GM19023 (cell line): ENCODE measurements around the gene ALCAM.
"Not testable (repeated sequence)": the region's sequence is repeated elsewhere in the genome, so short reads cannot be mapped to it uniquely, and the experiment has no call there.

Source experiments
- ATAC-seq: cut with Tn5 transposase; IDR thresholded peaks from one replicate; pipeline ENCODE4 v1.9.1; 2021; ENCODE audit warnings: mild to moderate bottlenecking, moderate library complexity; ENCODE audit not compliant: unreplicated experiment

Gene ALCAM

DNA sequence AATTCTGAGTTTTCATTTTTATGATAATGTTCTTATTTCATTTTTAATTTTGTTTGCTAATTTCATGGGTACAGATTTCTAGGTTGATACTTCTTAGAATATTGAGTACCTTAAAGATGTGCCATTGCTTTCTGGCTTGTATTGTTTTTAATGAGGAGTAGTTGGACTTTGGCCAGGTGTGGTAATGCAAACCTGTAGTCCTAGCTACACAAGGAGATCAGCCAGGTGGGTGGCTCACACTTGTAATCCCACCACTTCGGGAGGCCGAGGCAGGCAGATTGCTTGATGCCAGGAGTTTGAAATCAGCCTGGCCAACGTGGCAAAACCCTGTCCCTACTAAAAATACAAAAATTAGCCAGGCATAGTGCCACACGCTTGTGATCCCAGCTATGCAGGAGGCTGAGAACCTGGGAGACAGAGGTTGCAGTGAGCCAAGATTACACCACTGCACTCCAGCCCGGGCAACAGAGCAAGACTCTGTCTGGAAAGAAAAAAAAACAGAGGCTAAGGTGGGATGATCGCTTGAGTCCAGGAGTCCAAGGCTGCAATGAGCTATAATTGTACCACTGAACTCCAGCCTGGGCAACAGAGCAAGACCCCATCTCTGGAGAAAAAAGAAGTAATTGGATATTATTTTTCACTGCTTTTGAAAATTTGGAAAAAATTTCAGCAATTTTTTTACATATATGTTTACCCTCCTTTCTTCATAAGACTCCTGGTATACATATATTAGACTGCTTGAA is 198.0 kb downstream of the ALCAM start:
- no peak for ATAC-seq

DNA sequence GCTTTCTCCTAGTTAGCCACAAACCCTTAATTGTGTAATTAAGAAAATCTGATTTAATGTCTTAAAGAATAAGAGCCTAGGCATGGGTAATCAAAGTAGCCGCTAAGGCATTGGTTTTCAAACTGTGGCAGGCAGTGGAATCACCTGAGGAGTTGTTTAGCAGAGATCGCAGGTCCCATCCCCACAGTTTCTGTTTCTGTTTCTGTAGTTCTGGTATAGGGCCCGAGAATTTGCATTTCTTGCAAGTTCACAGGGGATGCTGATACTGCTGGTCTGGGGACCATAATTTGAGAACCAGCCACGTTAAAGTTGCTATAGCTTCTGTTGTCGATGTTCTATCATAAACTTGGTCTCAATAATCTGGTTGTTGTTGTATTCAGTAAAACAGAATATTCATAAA is 204.3 kb downstream of the ALCAM start:
- no peak for ATAC-seq

DNA sequence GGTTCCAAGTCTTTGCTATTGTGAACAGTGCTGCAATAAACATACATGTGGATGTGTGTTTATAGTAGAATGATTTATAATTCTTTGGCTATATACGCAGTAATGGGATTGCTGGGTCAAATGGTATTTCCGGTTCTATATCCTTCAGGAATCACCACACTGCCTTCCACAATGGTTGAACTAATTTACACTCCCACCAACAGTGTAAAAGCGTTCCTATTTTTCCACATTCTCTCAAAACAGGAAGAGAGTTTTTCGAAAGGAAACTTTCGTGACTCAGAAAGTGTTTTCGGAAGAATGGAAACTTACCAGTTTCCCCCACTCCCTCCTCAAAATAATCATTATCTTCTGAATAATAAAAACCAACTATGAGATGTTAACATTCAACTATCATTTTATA is 205.8 kb downstream of the ALCAM start:
- no peak for ATAC-seq

DNA sequence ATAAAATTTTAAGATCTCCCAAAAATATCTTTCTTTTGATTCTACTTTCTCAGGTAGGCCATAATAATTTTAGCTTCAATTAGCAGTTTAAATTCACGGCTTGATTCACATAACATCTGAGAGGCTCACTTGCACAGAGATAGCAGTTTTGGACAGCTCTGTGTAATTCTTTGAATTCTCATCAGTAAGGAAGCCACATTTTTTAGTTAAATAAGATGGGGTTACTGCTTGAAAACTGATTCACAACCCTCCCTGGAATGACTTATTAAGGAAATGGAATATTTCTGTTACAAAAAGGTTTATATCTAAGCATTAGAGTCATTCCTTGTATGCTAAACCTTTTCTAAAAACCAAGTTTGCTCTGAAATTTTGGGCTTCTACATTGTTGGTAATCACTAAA is 212.7 kb downstream of the ALCAM start:
- ATAC-seq, result no peak

DNA sequence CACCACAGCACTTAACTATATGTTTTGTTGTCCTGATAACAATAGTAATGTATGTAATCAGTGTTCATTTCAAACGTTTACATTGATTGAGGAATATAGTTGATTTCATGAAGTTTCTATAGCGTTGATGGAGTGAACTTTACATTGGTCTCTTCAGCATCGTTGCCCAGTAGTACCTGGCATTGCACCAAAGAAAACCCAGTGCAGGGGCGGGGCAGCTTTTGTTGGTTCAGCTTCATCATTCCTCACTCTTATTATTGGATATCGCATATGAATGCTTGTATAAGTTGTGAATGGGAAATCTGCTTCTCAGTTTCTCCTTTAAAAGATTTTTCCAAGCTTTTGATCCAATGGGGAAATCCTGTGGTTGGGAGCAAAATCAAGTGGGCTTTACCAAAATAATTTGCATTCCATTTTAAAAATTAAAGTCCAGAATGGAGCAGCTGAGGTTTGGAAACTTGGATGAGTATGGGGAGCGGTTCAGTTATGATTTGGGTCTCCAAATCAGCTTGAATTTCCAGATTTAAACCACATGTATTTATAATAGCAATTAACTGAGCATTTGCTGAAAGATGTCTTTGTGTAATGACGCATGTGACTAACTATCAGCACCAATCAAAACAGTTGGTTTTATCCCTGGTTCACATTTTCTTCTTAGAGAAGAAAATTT is 213.7 kb downstream of the ALCAM start:
- no peak for ATAC-seq

DNA sequence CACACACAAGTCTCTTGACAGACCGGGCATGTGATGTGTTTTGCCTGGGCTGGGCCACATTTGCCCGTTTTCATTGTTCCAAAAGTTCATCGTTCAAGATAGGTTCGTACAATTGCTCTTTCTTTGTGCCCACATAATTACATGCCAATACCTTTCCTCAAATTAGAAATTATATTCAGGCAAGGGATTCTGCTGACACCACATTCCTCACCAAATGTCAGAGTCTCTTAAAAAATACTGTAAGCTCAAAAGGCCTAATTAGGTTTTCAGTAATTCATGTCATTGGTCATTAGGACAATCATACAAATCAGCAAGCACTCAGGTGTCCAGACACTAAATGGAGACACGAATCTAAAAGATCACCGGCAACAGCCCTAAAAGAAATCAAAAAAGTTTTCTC is 215.3 kb downstream of the ALCAM start:
- ATAC-seq, result no peak

DNA sequence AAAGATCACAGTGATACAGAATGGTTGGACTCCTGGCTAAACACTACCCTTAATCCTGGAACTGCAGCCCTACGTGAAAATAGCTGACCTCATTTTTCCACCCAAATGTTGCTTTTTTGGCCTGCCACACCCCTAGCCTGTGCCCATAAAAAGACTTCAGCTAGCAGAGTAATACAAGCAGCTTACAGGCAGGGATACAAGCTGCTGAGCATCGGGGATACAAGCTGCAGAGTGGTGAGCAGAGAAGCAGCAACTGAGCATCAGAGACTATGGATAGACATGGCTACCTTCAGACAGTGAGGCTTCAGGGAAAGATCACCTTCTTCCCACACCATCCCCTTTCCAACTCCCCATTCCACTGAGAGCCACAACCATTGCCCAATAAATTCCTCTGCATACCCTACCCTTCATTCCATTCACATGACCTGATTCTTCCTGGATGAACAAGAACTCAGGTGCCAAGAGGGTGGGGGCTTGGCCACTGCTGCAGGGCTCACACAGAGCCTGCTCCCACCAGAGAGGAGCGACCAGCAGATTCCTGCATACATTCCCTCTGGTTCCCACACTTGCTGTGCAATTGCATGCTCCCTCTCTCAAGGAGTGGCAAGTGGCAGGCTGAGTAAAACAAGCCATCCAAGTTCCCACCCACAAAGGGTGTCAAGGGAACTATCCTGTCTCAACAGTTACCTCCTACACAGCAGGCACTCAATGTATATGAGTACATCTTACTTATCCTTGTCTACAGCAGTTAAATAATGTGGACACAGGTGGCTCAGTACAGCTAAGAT is 217.5 kb downstream of the ALCAM start:
- ATAC-seq, result no peak

DNA sequence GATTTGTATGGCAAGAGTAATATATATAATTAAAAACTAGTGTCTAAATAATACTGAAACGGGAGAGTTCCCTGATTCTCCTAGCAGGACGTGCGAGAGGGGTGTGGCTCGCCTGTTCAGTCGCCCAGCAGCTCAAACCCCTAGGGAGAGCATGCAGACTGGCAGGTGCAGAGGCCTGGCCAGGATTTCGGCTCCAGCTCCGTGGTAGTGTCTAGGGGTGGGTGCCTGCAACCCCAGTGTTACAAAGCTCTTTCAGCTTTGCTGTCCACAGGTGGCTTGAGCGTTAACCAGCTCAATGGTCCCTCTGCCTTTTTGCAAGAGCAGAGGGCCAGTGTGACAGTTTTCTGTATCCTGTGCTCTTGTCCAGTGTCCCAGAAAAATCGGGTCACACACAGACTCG is 226.6 kb downstream of the ALCAM start:
- no peak for ATAC-seq

DNA sequence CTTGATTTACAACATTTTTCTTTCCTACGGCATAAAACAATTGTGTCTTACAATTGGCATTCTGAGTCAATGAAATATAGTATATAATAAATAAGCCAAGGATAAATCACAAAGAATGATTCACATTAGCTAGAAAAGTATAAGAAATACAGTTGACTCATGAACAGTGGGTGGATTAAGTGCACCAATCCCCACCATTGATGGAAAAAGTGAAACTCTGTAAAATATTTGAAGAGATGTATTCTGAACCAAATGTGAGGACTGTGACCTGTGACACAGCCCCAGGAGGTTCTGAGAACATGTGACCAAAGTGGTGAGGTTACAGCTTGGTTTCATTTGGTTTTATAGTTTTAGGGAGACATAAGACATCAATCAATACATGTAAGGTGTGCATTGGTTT is 227.5 kb downstream of the ALCAM start:
- no peak for ATAC-seq

DNA sequence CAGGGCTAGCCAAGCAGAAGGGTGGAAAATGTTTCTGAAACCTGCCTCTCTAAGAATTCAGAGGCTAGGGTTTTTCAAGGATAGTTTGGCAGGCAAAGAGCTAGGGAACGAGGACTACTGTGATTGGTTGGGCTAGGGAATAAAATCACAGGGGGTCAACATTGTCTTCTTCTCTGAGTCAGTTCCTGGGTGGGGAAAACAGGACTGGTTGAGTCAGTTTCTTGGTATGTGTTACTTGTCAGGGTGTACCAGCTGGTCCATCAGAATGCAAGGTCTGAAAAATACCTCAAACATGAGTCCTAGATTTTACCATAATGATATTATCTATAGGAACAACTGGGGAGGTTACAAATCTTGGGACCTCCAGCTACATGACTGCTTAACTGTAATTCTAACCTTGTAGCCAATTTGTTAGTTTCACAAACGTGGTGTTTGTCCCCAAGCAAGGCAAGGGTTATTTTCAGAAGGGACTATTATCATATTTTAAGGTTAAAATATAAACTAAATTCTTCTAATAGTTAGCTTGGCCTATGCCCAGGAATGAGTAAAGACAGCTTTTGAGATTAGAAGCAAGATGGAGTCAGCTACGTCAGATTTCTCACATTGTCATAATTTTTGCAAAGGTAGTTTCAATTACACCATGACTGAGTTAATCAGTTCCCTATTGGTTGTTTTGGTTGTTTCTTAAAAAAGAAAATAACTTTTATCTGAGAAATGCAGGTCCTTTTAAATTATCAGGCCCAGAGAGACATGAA is 231.5 kb downstream of the ALCAM start:
- no peak for ATAC-seq

DNA sequence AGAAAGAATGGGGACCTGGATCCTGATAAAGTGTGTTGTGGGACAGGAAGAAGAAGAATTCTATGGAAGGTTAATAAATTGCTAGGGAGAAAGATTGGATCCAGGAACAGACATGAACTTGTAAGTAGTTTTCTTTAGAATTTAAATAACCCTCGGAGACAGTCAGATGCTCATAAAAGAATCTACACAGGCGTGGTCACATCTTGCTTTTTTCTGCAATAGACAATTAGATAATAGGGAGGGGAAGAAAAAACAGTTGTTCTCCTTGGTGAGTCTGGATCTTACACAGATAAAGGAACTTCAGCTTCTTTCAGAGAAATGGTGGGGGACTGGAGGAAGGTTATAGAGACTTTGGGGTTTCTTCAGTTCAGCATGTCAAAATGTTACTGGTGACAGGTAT is 232.6 kb downstream of the ALCAM start:
- no peak for ATAC-seq

DNA sequence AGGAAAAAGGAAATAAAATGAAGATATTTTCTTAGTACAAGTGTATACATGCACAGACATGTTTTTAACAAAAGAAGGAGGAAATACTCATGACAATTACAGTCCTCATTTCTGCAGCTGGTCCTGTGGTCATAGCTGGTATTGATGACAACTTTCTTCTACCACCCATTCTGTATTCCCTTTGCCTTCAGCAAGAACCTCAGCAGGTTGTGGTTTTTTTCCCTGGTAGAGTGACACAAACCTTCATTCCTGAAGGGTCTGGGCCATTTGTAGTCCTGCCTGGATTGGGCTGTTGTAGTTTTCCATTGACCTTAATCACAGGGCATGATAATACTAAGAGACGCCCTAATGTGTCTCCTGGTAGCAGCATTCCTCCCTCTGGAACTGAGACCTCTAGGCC is 235.0 kb downstream of the ALCAM start:
- ATAC-seq, result not testable (repeated sequence)

DNA sequence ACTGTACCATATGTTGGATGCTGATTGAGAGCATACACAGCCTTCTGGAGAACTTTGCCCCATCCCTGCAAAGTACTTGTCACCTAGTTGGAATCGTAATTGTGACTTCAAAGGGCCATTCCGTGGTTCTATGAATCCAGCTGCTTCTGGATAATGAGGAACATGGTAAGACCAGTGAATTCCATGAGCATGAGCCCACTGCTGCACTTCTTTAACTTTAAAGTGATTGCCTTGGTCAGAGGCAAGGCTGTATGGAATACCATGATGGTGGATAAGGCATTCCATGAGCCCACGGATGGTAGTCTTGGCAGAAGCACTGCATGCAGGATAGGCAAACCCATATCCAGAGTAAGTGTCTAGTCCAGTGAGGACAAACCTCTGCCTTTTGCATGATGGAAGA is 235.6 kb downstream of the ALCAM start:
- ATAC-seq, result not testable (repeated sequence)

DNA sequence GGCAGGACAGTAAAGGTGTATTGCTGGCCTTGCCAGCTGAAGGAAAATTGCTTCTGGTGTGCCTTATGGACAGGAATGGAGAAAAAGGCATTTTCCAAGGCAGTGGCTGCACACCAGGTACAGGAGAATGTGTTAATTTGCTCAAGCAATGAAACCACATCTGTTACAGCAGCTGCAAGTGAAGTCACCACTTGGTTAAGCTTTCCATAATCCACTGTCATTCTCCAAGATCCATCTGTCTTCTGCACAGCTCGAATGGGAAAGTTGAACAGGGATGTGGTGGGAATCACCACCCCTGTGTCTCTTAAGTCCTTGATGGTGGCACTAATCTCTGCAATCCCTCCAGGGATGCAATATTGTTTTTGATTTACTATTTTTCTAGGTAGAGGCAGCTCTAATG is 236.8 kb downstream of the ALCAM start:
- ATAC-seq, result not testable (repeated sequence)

DNA sequence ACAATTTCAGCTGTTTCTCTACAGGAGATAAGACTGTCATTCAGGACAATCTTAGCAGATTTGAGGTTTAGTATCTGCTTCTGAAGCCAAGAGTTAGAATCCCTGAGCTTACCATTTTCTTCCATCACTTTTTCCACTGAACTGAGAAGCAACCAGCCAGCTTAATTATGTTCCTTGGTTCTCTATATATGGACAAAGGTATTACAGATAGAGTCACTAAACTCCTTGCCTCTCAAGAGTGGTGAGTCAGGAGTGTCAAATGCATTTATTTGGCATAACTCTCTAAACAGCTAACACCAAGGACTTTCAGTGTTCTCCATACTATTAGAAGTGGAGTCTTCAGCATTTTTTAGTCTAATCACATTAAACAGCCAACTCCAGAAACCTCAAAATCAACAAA is 239.3 kb downstream of the ALCAM start:
- no peak for ATAC-seq

DNA sequence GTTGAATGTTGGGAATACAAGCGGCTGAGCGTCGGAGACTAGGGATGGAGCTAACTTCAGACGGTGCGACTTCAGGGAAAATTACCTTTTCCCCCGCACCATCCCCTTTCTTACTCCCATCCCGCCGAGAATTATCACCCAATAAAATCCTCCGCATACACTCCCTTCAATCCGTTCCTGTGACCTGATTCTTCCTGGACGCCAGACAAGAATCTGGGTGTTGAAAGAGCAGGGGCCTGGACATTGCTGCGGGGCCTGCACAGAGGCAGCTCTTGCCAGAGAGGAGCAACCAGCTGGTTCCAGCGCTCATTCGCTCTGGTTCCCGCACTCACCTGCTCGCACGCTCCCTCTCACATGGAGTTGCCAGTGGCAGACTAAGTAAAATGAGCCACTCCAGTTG is 241.9 kb downstream of the ALCAM start:
- ATAC-seq, result no peak

DNA sequence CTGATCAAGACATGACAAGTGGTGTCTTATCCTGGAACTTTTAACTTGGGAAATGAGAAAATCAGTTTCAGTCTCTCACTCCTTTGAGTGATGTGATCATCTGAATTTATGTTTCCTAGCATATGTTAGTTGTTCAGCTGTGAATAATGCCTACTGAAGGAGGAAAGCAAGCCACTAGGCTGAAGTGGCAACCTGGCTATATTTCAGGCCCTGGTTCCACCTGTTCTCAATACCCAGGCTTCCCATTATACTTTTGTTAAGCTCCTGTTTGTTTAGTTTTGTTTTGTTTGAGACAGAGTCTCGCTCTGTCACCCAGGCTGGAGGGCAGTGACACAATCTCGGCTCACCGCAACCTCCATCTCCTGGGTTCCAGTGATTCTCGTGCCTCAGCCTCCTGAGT is 243.8 kb downstream of the ALCAM start:
- no peak for ATAC-seq

DNA sequence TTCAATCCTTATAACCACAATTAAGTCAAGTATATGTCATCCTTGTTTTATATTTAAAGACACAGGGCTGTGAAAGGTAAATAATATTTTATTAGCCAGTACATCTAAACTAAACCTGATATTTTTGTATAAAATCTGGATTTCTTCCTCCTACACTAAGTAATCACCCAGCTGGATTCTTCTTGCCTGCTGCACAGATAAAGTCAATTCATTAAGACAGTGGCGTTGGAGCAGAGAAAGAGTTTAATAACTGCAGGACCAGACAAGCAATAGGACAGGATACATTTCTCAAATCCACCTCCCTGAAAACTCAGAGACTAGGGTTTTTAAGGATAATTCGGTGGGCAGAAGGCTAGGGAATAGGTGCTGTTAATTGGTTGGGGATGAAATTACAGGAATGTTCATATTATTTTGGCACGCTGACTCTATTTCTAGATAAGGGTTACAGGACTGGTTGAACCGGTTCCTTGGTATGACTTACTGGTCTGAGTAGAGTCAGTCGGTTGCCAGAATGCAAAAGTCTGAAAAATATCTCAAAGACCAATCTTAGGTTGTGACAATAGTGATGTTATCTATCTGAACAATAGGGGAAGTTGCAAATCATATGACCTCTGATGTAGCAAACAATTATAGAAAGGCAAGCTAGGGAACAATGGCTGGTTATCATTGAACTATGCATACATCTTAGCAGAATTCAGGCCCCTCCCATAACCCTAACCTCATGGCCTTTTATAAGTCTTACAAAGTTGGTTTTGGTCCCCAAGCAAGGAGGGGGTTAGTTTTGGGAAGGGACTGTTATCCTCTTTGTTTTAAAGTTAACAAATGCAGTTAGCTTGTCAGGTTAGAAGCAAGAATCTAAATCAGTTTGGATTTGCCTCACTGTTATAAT is 244.8 kb downstream of the ALCAM start:
- no peak for ATAC-seq

DNA sequence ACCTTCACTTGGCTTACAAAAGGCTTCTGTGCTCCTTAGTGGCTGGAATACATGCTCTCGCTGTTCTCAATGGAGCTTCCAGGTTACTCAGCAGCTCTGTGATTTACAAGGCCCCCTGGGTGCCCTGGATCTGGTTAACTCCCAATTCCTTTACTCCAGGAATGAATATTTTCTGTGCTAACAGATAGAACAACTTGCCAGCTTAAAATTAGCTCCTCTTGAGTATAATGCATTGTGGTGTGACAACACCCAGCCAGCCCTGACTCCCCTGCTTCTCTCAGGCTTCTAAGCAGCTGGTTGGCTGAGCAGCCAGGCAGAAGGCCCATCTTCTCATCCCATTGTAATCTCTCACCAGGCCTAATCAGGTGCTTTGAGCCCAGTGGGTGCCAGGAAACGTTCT is 246.4 kb downstream of the ALCAM start:
- no peak for ATAC-seq

DNA sequence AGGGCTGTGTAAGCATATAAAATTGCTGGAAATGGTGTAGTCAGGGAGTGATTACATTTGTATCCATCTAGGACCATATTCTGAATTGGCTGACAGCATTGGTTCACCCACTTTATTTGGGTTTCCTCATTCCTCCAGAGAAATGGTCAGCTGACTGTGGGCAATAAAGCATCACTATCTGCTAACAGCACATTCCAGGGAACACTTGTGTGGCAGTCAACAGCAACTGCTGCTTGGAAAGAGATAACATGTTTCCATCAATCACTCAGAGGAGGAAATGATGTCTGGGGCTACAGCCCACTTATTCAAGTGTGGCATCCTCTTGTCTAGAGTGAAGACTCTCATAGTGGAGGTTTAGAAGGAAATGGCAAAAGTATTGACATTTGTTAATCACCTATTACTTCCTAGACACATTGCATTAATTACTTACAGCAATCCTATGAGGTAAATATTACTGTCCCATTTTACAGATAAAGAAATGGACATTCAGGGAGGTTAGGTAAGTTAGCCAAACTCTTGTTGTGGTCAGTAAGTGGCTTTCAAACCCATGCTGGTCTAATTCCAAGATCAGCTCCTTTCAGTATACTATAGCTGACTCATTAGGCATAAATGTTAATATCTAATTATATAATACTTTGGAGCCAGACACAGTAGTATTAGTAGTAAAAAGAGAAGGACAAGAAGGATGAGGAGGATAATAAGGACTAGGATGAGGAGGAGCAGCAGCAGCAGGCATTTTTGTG is 247.8 kb downstream of the ALCAM start:
- ATAC-seq, result no peak
